ENCODE data around the gene BIRC5.
"Not testable (repeated sequence)": the region's sequence is repeated elsewhere in the genome, so short reads cannot be mapped to it uniquely, and the experiment has no call there.

Gene BIRC5

GRCh38 chr17:78226055-78226758 is 12.2 kb downstream of the BIRC5 start:
- no peak for DNase-seq

GRCh38 chr17:78226759-78227454 is 12.9 kb downstream of the BIRC5 start:
- DNase-seq: no peak

GRCh38 chr17:78227455-78227916 is 13.4 kb downstream of the BIRC5 start:
- DNase-seq: no peak

GRCh38 chr17:78228176-78228575 is 14.1 kb downstream of the BIRC5 start:
- no peak for DNase-seq

GRCh38 chr17:78230252-78230962 is 16.4 kb downstream of the BIRC5 start:
- DNase-seq: no peak

- DNase-seq: no peak
Observed at GRCh38 chr17:78230996-78231935, 17.2 kb downstream of the BIRC5 start, which contains the start of gene TMEM235. Gene TMEM235 (plus strand): TSS chr17:78231631. CDS start chr17:78232024, 393 bp downstream.

- no peak for DNase-seq
Observed at GRCh38 chr17:78231991-78232858, 18.2 kb downstream of the BIRC5 start.

GRCh38 chr17:78232859-78233173 is 18.8 kb downstream of the BIRC5 start:
- DNase-seq: no peak

GRCh38 chr17:78233678-78234077 is 19.6 kb downstream of the BIRC5 start:
- DNase-seq: no peak

- DNase-seq: no peak
Observed at GRCh38 chr17:78234261-78234865, 20.3 kb downstream of the BIRC5 start.

GRCh38 chr17:78235022-78235421 is 21.0 kb downstream of the BIRC5 start:
- DNase-seq: not testable (repeated sequence)

- no peak for DNase-seq
Observed at GRCh38 chr17:78235885-78236284, 21.8 kb downstream of the BIRC5 start.

GRCh38 chr17:78236362-78237127 is 22.5 kb downstream of the BIRC5 start:
- no peak for DNase-seq

- no peak for DNase-seq
Observed at GRCh38 chr17:78237401-78238012, 23.5 kb downstream of the BIRC5 start.

- DNase-seq: no peak
Observed at GRCh38 chr17:78238823-78239488, 24.9 kb downstream of the BIRC5 start.

- no peak for DNase-seq
Observed at GRCh38 chr17:78239489-78239931, 25.5 kb downstream of the BIRC5 start.

GRCh38 chr17:78240012-78240655 is 26.1 kb downstream of the BIRC5 start:
- no peak for DNase-seq

- no peak for DNase-seq
Observed at GRCh38 chr17:78240839-78241238, 26.8 kb downstream of the BIRC5 start.

Data from CD4-positive, alpha-beta T cell treated with Interleukin-17A for 1 hour (primary cell).